ENCODE data around the gene SLC9A3. TPM values are rescaled to one million over a fixed set of nuclear protein-coding genes. Genes with fewer than 3 reads are reported as not detected.

Gene SLC9A3
- total and polyA plus RNA-seq, 2 of the 13 experiments (the other 11 are each of a cell fraction or from before 2014, with no cell fraction given) = 1.5 to 1.8 TPM

DNA sequence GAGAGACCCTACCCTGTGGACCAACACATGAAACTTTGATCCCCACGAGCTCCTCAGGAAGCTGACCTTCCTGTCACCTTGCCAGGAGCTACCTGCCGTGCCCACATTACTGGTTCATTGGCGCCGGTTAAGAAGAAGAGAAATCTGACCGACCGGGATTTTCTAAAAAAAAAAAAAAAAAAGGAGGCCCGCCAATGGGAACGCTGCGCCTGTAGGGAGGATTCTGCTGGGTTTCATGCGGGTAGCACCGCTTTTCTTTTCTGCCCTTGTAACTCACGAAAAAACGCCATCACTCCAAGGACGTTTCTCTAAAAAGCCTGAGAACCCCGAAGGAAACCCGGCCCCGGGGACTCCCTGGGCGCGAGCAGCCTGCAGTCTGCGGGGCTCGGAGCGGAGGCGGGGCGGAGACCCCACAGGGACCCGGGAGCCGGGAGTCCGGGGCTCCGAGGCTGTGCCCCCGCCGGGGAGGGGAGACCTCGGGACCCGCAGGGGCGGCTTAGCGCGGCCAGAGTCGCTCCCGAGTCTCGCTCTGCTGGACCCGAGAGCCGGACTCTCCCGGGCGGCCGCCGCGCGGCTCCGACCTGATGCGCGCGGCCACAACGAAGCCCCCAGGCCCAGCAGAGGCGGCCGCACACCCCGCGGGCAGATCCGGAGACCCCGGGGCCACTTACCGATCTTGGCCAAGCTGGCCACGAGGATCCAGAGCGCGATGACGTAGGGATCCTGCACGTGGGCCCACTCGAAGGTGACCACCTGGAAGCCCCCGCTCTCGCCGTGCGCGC lies 617 bp downstream of the SLC9A3 start:
- FAIRE-seq (no peak), DNase-seq (ENCODE audit: low spot score) (no peak), ATAC-seq (no peak)
- peaks cover 0 to 60% of the 10 kb centered on the region in 2 experiments; a peak in 4 of 5 replicates for H3K27me3 ChIP-seq (ENCODE audit: control insufficient read depth in 1 of 2, insufficient read depth in 2 of 2, low read length in 2 of 2)
- H3K9ac ChIP-seq (ENCODE audit: insufficient read depth, low read depth, low read length) = no peak overlapping the region
- TF ChIP-seq REXO4 (CRISPR knock-in tag; IDR thresholded peaks at IDR 0.05; ENCODE audit: borderline replicate concordance) (no peak), ZNF816 (CRISPR knock-in tag; IDR thresholded peaks at IDR 0.05; ENCODE audit: borderline replicate concordance) (no peak), FOXP4 (CRISPR knock-in tag; IDR thresholded peaks at IDR 0.05) (no peak)
- TF ChIP-seq, protein P1, sequence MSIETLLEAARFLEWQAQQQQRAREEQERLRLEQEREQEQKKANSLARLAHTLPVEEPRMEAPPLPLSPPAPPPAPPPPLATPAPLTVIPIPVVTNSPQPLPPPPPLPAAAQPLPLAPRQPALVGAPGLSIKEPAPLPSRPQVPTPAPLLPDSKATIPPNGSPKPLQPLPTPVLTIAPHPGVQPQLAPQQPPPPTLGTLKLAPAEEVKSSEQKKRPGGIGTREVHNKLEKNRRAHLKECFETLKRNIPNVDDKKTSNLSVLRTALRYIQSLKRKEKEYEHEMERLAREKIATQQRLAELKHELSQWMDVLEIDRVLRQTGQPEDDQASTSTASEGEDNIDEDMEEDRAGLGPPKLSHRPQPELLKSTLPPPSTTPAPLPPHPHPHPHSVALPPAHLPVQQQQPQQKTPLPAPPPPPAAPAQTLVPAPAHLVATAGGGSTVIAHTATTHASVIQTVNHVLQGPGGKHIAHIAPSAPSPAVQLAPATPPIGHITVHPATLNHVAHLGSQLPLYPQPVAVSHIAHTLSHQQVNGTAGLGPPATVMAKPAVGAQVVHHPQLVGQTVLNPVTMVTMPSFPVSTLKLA (IDR thresholded peaks at IDR 0.05) = no peak
- no peaks in the 10 kb centered on the region for H4K20me1 ChIP-seq (ENCODE audit: insufficient read depth, low read length)
- no peak overlapping the region for H3K27ac ChIP-seq (ENCODE audit: extremely low read length, insufficient read depth, low read length)
- H3K79me2 ChIP-seq (ENCODE audit: insufficient read depth, low read length) = no peaks in the 10 kb centered on the region
- no peaks in the 10 kb centered on the region for H3K9me3 ChIP-seq (ENCODE audit: low read length)
- POLR2A ChIA-PET = no interaction called here
- CTCF ChIA-PET (ENCODE audit: low intra/inter-chr PET ratio, low total read pairs) = no interaction called here
- no peak overlapping the region for H3K4me3 ChIP-seq (replicated peaks in 1 of 3; ENCODE audit: insufficient read depth in 1 of 3, low read depth in 2 of 3, low read length in 3 of 3)
- no peak overlapping the region for H2AFZ ChIP-seq (ENCODE audit: low read length)
- no peaks in the 10 kb centered on the region for H3K36me3 ChIP-seq (replicated peaks in 1 of 2; ENCODE audit: control insufficient read depth in 1 of 2, insufficient read depth in 2 of 2, low read length in 2 of 2)
- WGBS (ENCODE audit: low lambda C conversion rate) = 8% methylated on average over 15 of the region's 69 CpGs
- peaks cover 17% of the 10 kb centered on the region; the same call in 1 of the 2 replicates for H3K4me1 ChIP-seq (ENCODE audit: insufficient read depth, low read length)
- intact Hi-C loops (cut with micrococcal nuclease; ENCODE audit: unreplicated experiment) = no loop called here
- H3K4me2 ChIP-seq (ENCODE audit: low read depth, low read length) = no peak overlapping the region
- in situ Hi-C loops (cut with HindIII; ENCODE audit: extremely low pct_ligation_motif_present, low pct_unique_long_range_greater_than_20kb) = no loop called here
- no TSS peak for BruUV-seq (replicated peaks)

All from HepG2 (cell line).